Measurements from ENCODE around the gene FKBP8. TPM values are rescaled to one million over a fixed set of nuclear protein-coding genes. Genes with fewer than 3 reads are reported as not detected.
"Not testable (repeated sequence)": the region's sequence is repeated elsewhere in the genome, so short reads cannot be mapped to it uniquely, and the experiment has no call there.

The FKBP8 gene
- total RNA-seq, 2 donors from 2014 or later = 326 to 536 TPM

- no peak for DNase-seq (ENCODE audit: low spot score)
- no peaks in the 10 kb centered on the region for H3K4me1 ChIP-seq (replicated peaks)
- peaks cover 4 to 9% of the 10 kb centered on the region in 2 donors for H3K36me3 ChIP-seq
- H3K4me3 ChIP-seq = no peak overlapping the region
- WGBS = 64% methylated on average over 7 of the region's 7 CpGs
- intact Hi-C loops (cut with DNase I) = no loop called here
- no peaks in the 10 kb centered on the region for H3K27me3 ChIP-seq (replicated peaks; ENCODE audit: insufficient read depth)
- no peaks in the 10 kb centered on the region for H3K9me3 ChIP-seq
- H3K27ac ChIP-seq = no peak overlapping the region
- no peak for TF ChIP-seq CTCF (IDR thresholded peaks at IDR 0.05)
- no peak for TF ChIP-seq POLR2A (IDR thresholded peaks at IDR 0.05)
- TF ChIP-seq POLR2AphosphoS5 (IDR thresholded peaks at IDR 0.05) = no peak
These were observed 13.6 kb downstream of the FKBP8 start for GRCh38 chr19:18529782-18530181.

- Histone ChIP-seq H3K9me3 (no peaks in the 10 kb centered on the region), H3K4me3 (no peak overlapping the region), H3K4me1 (replicated peaks) (no peaks in the 10 kb centered on the region), H3K36me3 (no peaks in the 10 kb centered on the region), H3K27ac (no peak overlapping the region), H3K27me3 (replicated peaks; ENCODE audit: insufficient read depth) (no peaks in the 10 kb centered on the region)
- TF ChIP-seq POLR2A (IDR thresholded peaks at IDR 0.05) (no peak), CTCF (IDR thresholded peaks at IDR 0.05) (no peak), POLR2AphosphoS5 (IDR thresholded peaks at IDR 0.05) (no peak)
- no peak for DNase-seq (ENCODE audit: low spot score)
- WGBS = 83% methylated on average over 9 of the region's 9 CpGs
- intact Hi-C loops (cut with DNase I) = no loop called here
These were observed 17.1 kb downstream of the FKBP8 start for GRCh38 chr19:18526316-18526715.

GRCh38 chr19:18523841-18524240, 19.5 kb downstream of the FKBP8 start:
- WGBS = 91% methylated on average over 9 of the region's 9 CpGs
- TF ChIP-seq CTCF (IDR thresholded peaks at IDR 0.05) = no peak
- no peak for TF ChIP-seq POLR2AphosphoS5 (IDR thresholded peaks at IDR 0.05)
- no peak for TF ChIP-seq POLR2A (IDR thresholded peaks at IDR 0.05)
- Histone ChIP-seq H3K36me3 (no peaks in the 10 kb centered on the region), H3K27ac (no peak overlapping the region), H3K4me1 (replicated peaks) (no peaks in the 10 kb centered on the region), H3K9me3 (no peaks in the 10 kb centered on the region), H3K27me3 (replicated peaks; ENCODE audit: insufficient read depth) (no peaks in the 10 kb centered on the region), H3K4me3 (no peak overlapping the region)
- DNase-seq (ENCODE audit: low spot score) = no peak
- intact Hi-C loops (cut with DNase I) = loop anchor here (5.0 kb wide), 2 partner anchors 33 to 67 kb away; partner anchors contain the start of gene KXD1

- H3K9me3 ChIP-seq; H3K27me3 ChIP-seq (replicated peaks; ENCODE audit: insufficient read depth); H3K36me3 ChIP-seq; DNase-seq (ENCODE audit: low spot score); H3K4me1 ChIP-seq (replicated peaks): not testable (repeated sequence)
- peak overlapping the region; percentile 4 to 93 for H3K27ac ChIP-seq
- WGBS = 63% methylated on average over 19 of the region's 19 CpGs
- peak overlapping the region in 1 of 2 donors; percentile 82 for H3K4me3 ChIP-seq
- intact Hi-C loops (cut with DNase I) = loop anchor here (5.0 kb wide), 2 partner anchors 34 to 66 kb away; partner anchors contain the start of gene KXD1
These were observed 20.4 kb downstream of the FKBP8 start for GRCh38 chr19:18522862-18523440.

GRCh38 chr19:18522124-18522861, 21.1 kb downstream of the FKBP8 start:
- no peaks in the 10 kb centered on the region for H3K27me3 ChIP-seq (replicated peaks; ENCODE audit: insufficient read depth)
- H3K4me3 ChIP-seq = peak overlapping the region; percentile 82 to 93
- intact Hi-C loops (cut with DNase I) = loop anchor here (5.0 kb wide), 2 partner anchors 35 to 65 kb away; partner anchors contain the start of gene KXD1
- H3K9me3 ChIP-seq = no peaks in the 10 kb centered on the region
- no peaks in the 10 kb centered on the region for H3K4me1 ChIP-seq (replicated peaks)
- under 1% methylated on average over 49 of the region's 51 CpGs for WGBS
- H3K36me3 ChIP-seq = no peaks in the 10 kb centered on the region
- TF ChIP-seq POLR2A (IDR thresholded peaks at IDR 0.05) (peak; percentile 46), CTCF (IDR thresholded peaks at IDR 0.05) (peak in 3 of 4 experiments; percentile 19 to 54 (median 19)), POLR2AphosphoS5 (IDR thresholded peaks at IDR 0.05) (peak; percentile 98)
- peak; percentile 100 for DNase-seq (ENCODE audit: low spot score)
- H3K27ac ChIP-seq = peak overlapping the region; percentile 93 to 94

All from prostate gland (tissue), 2 donors.